ENCODE measurements around the gene AP1M2. TPM values are rescaled to one million over a fixed set of nuclear protein-coding genes. Genes with fewer than 3 reads are reported as not detected.
A peak's percentile ranks its signal among the peaks of the same experiment; 100 is the strongest.
"Not testable (repeated sequence)": the region's sequence is repeated elsewhere in the genome, so short reads cannot be mapped to it uniquely, and the experiment has no call there.

AP1M2 gene
- total RNA-seq, 2 donors from 2014 or later = 132 to 146 TPM

DNA sequence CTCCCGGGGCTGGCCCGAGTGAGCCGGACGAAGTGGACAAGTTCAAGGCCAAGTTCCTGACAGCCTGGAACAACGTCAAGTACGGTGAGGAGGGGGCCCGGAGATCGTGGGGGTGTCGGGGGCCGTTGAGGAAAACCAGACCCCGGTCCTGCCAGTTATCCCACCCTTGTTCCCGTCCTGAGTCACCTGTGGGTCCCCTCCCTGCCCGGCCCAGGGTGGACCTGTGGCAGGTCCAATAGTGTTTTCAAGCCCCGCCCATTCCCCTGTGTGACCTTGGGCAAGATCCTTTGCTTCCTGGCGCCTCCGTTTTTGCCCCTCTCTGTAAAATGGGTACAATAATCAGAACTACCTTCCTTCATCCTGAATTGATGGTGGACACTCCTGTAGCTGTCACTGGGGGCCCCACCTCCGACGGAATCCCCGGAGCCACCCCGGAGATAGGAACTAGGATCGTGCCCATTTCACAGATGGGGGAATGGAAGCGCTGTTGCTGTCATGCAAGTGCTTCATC is 42.8 kb downstream of the AP1M2 start:
- Mint-ChIP-seq H3K36me3 (ENCODE audit: low read depth) (peaks cover 19% of the 10 kb centered on the region), H3K27ac (peak overlapping the region; percentile 83), H3K9me3 (no peaks in the 10 kb centered on the region), H3K4me1 (no peaks in the 10 kb centered on the region), H3K4me3 (peak overlapping the region; percentile 81), H3K27me3 (ENCODE audit: insufficient read depth) (peaks cover 2% of the 10 kb centered on the region)
- Histone ChIP-seq H3K9ac (ENCODE audit: extremely low read depth, low read length, poor library complexity, severe bottlenecking) (peak overlapping the region; percentile 76), H3K27ac (ENCODE audit: low read depth, low read length) (no peak overlapping the region), H3K4me1 (ENCODE audit: control insufficient read depth, insufficient read depth, low read length) (no peaks in the 10 kb centered on the region), H3K9me3 (ENCODE audit: control insufficient read depth, low read length) (no peaks in the 10 kb centered on the region), H3K4me3 (ENCODE audit: low read length) (peak overlapping the region; percentile 85), H3K36me3 (ENCODE audit: control insufficient read depth, insufficient read depth, low read length) (peaks cover 15% of the 10 kb centered on the region), H3K27me3 (ENCODE audit: control insufficient read depth, insufficient read depth, low read length, poor library complexity, severe bottlenecking) (no peaks in the 10 kb centered on the region)
- 6 to 28% methylated on average over 16 to 22 of the region's 22 CpGs for WGBS, 2 experiments (ENCODE audit: insufficient coverage in 1 of 2, insufficient read length in 1 of 2)
- peak; percentile 63 for DNase-seq
- TF ChIP-seq, protein P1, sequence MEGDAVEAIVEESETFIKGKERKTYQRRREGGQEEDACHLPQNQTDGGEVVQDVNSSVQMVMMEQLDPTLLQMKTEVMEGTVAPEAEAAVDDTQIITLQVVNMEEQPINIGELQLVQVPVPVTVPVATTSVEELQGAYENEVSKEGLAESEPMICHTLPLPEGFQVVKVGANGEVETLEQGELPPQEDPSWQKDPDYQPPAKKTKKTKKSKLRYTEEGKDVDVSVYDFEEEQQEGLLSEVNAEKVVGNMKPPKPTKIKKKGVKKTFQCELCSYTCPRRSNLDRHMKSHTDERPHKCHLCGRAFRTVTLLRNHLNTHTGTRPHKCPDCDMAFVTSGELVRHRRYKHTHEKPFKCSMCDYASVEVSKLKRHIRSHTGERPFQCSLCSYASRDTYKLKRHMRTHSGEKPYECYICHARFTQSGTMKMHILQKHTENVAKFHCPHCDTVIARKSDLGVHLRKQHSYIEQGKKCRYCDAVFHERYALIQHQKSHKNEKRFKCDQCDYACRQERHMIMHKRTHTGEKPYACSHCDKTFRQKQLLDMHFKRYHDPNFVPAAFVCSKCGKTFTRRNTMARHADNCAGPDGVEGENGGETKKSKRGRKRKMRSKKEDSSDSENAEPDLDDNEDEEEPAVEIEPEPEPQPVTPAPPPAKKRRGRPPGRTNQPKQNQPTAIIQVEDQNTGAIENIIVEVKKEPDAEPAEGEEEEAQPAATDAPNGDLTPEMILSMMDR (conservative IDR thresholded peaks at IDR 0.05) = no peak

DNA sequence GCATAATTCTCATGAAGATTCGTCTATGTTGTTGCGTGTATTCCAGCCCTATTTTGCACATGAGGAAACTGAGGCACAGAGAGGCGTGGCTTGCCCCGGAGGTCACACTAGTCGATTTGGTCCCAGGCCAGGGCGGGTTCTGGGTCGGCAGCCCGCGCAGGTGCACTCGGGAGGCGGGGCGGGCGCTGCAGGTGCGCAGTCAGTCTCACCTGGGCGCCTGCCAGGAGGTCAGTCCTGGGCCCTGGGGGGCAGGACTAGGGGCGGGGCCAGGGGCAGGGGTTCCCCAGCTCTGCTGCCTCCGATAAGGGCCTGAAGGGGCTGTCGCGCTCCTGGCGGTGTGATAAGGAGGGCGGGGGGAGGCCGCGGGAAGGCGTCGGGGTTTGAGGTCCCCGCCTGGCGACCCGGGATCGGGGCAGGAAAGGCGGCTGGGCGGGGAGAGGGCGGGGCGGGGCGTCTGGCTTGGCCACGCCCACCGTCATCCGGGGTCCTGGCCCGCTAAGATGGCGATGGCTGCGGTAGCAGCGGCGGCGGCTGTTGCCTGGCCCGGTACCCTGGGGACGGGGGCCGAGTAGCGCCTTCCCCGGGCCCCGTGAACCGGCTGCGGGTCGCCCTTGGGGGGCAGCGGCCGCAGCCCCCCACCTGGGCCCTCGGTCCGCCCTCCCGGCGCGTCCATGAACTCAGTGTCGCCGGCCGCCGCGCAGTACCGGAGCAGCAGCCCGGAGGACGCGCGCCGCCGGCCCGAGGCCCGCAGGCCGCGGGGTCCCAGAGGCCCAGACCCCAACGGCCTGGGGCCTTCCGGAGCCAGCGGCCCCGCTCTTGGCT is 43.5 kb downstream of the AP1M2 start, which contains the start of gene ATG4D:
Gene ATG4D (plus strand): TSS at position 485 of the 822 bp plus-strand sequence. CDS start 187 bp downstream, at position 672.
- H3K27ac Mint-ChIP-seq = peak within 1 kb of the TSS; percentile 83
- H3K9me3 ChIP-seq (ENCODE audit: control insufficient read depth, low read length) = no peaks in the 10 kb centered on the region
- H3K9ac ChIP-seq (ENCODE audit: extremely low read depth, low read length, poor library complexity, severe bottlenecking) = peak within 1 kb of the TSS; percentile 76
- H3K4me3 ChIP-seq (ENCODE audit: low read length) = peak within 1 kb of the TSS; percentile 85
- TF ChIP-seq, protein P1 (conservative IDR thresholded peaks at IDR 0.05) = no peak
- H3K4me1 Mint-ChIP-seq = no peaks in the 10 kb centered on the region
- no peak within 1 kb of the TSS for H3K27ac ChIP-seq (ENCODE audit: low read depth, low read length)
- peaks cover 10% of the 10 kb centered on the region for H3K36me3 ChIP-seq (ENCODE audit: control insufficient read depth, insufficient read depth, low read length)
- WGBS, 2 experiments (ENCODE audit: insufficient coverage in 1 of 2, insufficient read length in 1 of 2) = 2 to 3% methylated on average over 16 to 77 of the region's 79 CpGs
- no peaks in the 10 kb centered on the region for H3K9me3 Mint-ChIP-seq
- no peaks in the 10 kb centered on the region for H3K27me3 ChIP-seq (ENCODE audit: control insufficient read depth, insufficient read depth, low read length, poor library complexity, severe bottlenecking)
- peaks cover 6% of the 10 kb centered on the region for H3K27me3 Mint-ChIP-seq (ENCODE audit: insufficient read depth)
- peak within 1 kb of the TSS; percentile 81 for H3K4me3 Mint-ChIP-seq
- peak; percentile 95 for DNase-seq
- H3K4me1 ChIP-seq (ENCODE audit: control insufficient read depth, insufficient read depth, low read length) = no peaks in the 10 kb centered on the region
- H3K36me3 Mint-ChIP-seq (ENCODE audit: low read depth) = peaks cover 12% of the 10 kb centered on the region

DNA sequence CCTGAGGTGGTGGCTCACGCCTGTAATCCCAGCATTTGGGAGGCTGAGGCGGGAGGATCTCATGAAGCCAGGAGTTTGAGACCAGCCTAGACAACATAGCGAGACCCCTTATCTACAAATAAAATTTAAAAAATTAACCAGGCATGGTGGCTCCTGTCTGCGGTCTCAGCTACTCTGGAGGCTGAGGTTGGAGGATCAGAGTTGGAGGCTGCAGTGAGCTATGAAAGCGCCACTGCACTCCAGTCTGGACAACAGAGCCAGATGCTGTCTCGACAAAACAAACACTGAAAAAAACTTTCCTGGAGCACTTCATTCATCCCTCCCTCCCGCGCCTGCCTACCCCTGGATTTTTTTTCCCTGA is 44.1 kb downstream of the AP1M2 start:
- Mint-ChIP-seq H3K27me3 (ENCODE audit: insufficient read depth) (peaks cover 10% of the 10 kb centered on the region), H3K9me3 (no peaks in the 10 kb centered on the region), H3K27ac (no peak overlapping the region), H3K36me3 (ENCODE audit: low read depth) (peaks cover 7% of the 10 kb centered on the region), H3K4me3 (peak overlapping the region; percentile 81), H3K4me1 (no peaks in the 10 kb centered on the region)
- DNase-seq = no peak
- H3K9me3 ChIP-seq (ENCODE audit: control insufficient read depth, low read length) = no peaks in the 10 kb centered on the region
- TF ChIP-seq, protein P1 (conservative IDR thresholded peaks at IDR 0.05) = no peak
- peak overlapping the region; percentile 85 for H3K4me3 ChIP-seq (ENCODE audit: low read length)
- no peak overlapping the region for H3K27ac ChIP-seq (ENCODE audit: low read depth, low read length)
- no peaks in the 10 kb centered on the region for H3K4me1 ChIP-seq (ENCODE audit: control insufficient read depth, insufficient read depth, low read length)
- no peak overlapping the region for H3K9ac ChIP-seq (ENCODE audit: extremely low read depth, low read length, poor library complexity, severe bottlenecking)
- WGBS, 2 experiments (ENCODE audit: insufficient coverage in 1 of 2, insufficient read length in 1 of 2) = 80 to 82% methylated on average over 7 to 8 of the region's 8 CpGs
- peaks cover 4% of the 10 kb centered on the region for H3K36me3 ChIP-seq (ENCODE audit: control insufficient read depth, insufficient read depth, low read length)
- H3K27me3 ChIP-seq (ENCODE audit: control insufficient read depth, insufficient read depth, low read length, poor library complexity, severe bottlenecking) = no peaks in the 10 kb centered on the region

DNA sequence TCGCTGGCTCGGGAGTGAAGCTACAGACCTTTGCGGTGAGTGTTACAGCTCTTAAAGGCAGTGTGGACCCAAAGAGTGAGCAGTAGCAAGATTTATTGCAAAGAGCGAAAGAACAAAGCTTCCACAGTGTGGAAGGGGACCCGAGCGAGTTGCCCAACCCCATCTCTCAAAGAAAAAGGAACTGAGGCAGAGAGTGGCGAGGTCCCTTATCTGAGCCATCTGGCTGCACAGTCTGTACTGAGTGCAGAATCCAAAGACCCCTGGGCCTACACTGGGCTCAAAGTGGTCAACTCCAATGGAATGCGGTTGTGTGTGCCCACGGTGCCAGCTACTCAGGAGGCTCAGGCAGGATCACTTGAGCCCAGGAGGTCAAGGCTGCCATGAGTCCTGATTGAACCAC is 48.1 kb downstream of the AP1M2 start:
- H3K4me1 Mint-ChIP-seq; H3K4me1 ChIP-seq (ENCODE audit: control insufficient read depth, insufficient read depth, low read length); H3K27me3 ChIP-seq (ENCODE audit: control insufficient read depth, insufficient read depth, low read length, poor library complexity, severe bottlenecking); H3K36me3 ChIP-seq (ENCODE audit: control insufficient read depth, insufficient read depth, low read length); H3K36me3 Mint-ChIP-seq (ENCODE audit: low read depth); DNase-seq; H3K4me3 Mint-ChIP-seq; H3K9me3 ChIP-seq (ENCODE audit: control insufficient read depth, low read length); H3K27ac Mint-ChIP-seq; H3K9me3 Mint-ChIP-seq; H3K4me3 ChIP-seq (ENCODE audit: low read length); H3K27ac ChIP-seq (ENCODE audit: low read depth, low read length); H3K9ac ChIP-seq (ENCODE audit: extremely low read depth, low read length, poor library complexity, severe bottlenecking): not testable (repeated sequence)
- 83 to 91% methylated on average over 6 to 9 of the region's 9 CpGs for WGBS, 2 experiments (ENCODE audit: insufficient coverage in 1 of 2, insufficient read length in 1 of 2)
- H3K27me3 Mint-ChIP-seq (ENCODE audit: insufficient read depth) = peaks cover 13% of the 10 kb centered on the region
